ENCODE data around the gene SVEP1. TPM values are rescaled to one million over a fixed set of nuclear protein-coding genes. Genes with fewer than 3 reads are reported as not detected.

The SVEP1 gene
- total RNA-seq, 1 donor from 2014 or later = 0.10 TPM

- DNase-seq = no peak
- TF ChIP-seq, protein P1, sequence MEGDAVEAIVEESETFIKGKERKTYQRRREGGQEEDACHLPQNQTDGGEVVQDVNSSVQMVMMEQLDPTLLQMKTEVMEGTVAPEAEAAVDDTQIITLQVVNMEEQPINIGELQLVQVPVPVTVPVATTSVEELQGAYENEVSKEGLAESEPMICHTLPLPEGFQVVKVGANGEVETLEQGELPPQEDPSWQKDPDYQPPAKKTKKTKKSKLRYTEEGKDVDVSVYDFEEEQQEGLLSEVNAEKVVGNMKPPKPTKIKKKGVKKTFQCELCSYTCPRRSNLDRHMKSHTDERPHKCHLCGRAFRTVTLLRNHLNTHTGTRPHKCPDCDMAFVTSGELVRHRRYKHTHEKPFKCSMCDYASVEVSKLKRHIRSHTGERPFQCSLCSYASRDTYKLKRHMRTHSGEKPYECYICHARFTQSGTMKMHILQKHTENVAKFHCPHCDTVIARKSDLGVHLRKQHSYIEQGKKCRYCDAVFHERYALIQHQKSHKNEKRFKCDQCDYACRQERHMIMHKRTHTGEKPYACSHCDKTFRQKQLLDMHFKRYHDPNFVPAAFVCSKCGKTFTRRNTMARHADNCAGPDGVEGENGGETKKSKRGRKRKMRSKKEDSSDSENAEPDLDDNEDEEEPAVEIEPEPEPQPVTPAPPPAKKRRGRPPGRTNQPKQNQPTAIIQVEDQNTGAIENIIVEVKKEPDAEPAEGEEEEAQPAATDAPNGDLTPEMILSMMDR (IDR thresholded peaks at IDR 0.05; ENCODE audit: partially characterized antibody, unreplicated experiment) = peak; percentile 74
- H3K4me1 Mint-ChIP-seq (ENCODE audit: low read depth, unreplicated experiment) = no peaks in the 10 kb centered on the region
- no peaks in the 10 kb centered on the region for H3K27me3 Mint-ChIP-seq (ENCODE audit: unreplicated experiment)
- H3K9me3 Mint-ChIP-seq (ENCODE audit: unreplicated experiment) = no peaks in the 10 kb centered on the region
- H3K4me3 Mint-ChIP-seq (ENCODE audit: unreplicated experiment) = no peak overlapping the region
- no peak overlapping the region for H3K27ac Mint-ChIP-seq (ENCODE audit: unreplicated experiment)
- no peaks in the 10 kb centered on the region for H3K36me3 Mint-ChIP-seq (ENCODE audit: unreplicated experiment)
Observed at GRCh38 chr9:110452227-110452801, 127.2 kb downstream of the SVEP1 start.

DNA sequence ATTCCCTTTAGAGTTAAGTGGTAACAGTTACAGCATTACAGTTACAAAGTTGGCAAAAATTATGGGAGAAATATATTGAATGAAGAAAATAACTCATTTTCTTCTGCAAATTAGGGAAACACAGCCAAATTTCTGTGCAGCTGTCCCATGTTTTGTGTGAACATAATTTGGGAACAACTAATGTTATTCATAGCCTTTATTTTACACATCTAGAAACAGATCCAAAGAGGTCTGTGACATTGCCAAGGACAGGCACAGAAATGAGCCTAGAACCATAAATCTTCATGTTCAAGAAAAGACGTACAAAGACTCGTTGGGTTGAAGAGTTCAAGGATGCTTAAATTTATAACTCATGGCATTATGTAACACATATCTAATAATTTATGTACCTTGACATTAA is 127.8 kb downstream of the SVEP1 start:
- TF ChIP-seq, protein P1 (IDR thresholded peaks at IDR 0.05; ENCODE audit: partially characterized antibody, unreplicated experiment) = no peak
- Mint-ChIP-seq H3K9me3 (ENCODE audit: unreplicated experiment) (no peaks in the 10 kb centered on the region), H3K27ac (ENCODE audit: unreplicated experiment) (no peak overlapping the region), H3K4me1 (ENCODE audit: low read depth, unreplicated experiment) (no peaks in the 10 kb centered on the region), H3K36me3 (ENCODE audit: unreplicated experiment) (no peaks in the 10 kb centered on the region), H3K4me3 (ENCODE audit: unreplicated experiment) (no peak overlapping the region), H3K27me3 (ENCODE audit: unreplicated experiment) (no peaks in the 10 kb centered on the region)
- DNase-seq = no peak

DNA sequence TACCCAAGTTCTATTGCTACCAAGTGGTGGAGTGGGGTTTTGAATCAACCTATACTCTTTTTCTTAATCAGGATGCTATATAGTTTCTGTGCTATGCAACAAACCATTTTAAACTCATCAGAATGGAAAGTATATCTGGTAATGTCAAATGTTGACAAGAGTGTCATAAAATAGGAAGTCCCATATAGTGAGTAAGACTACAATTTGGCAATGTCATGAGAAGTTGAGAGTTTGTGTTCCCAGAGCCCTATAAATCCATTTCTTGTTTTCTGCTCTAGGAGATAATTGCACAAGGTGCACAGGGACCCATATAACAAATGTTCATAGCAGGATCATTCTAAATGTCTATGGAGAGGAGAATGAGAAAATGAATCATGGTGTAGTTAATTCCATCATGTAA is 132.1 kb downstream of the SVEP1 start:
- H3K36me3 Mint-ChIP-seq (ENCODE audit: unreplicated experiment) = no peaks in the 10 kb centered on the region
- DNase-seq = no peak
- H3K9me3 Mint-ChIP-seq (ENCODE audit: unreplicated experiment) = peaks cover 12% of the 10 kb centered on the region
- H3K4me3 Mint-ChIP-seq (ENCODE audit: unreplicated experiment) = no peak overlapping the region
- H3K27ac Mint-ChIP-seq (ENCODE audit: unreplicated experiment) = no peak overlapping the region
- peaks cover 15% of the 10 kb centered on the region for H3K4me1 Mint-ChIP-seq (ENCODE audit: low read depth, unreplicated experiment)
- peaks cover 5% of the 10 kb centered on the region for H3K27me3 Mint-ChIP-seq (ENCODE audit: unreplicated experiment)
- TF ChIP-seq, protein P1 (IDR thresholded peaks at IDR 0.05; ENCODE audit: partially characterized antibody, unreplicated experiment) = no peak

DNA sequence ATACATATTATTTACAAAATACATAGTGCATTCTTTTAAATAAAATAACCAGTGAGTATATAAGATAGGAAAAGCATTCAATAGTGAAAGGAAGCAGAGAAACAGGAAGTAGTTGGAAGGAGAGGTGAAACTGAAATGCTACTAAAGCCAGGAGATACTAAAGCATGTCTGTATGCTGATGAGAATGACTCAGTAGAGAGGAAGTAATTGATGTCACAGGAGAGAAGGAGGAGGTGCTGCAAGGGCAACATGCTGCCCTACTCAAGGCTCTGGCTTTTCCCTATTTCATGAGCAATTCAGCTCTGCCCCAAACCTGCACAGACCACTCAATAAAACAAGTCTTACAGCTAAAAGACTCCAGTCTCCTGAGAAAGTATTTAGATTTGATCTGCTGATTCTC is 133.4 kb downstream of the SVEP1 start:
- H3K27me3 Mint-ChIP-seq (ENCODE audit: unreplicated experiment) = peaks cover 5% of the 10 kb centered on the region
- H3K4me1 Mint-ChIP-seq (ENCODE audit: low read depth, unreplicated experiment) = peaks cover 24% of the 10 kb centered on the region
- H3K36me3 Mint-ChIP-seq (ENCODE audit: unreplicated experiment) = no peaks in the 10 kb centered on the region
- H3K9me3 Mint-ChIP-seq (ENCODE audit: unreplicated experiment) = peaks cover 12% of the 10 kb centered on the region
- no peak overlapping the region for H3K4me3 Mint-ChIP-seq (ENCODE audit: unreplicated experiment)
- TF ChIP-seq, protein P1 (IDR thresholded peaks at IDR 0.05; ENCODE audit: partially characterized antibody, unreplicated experiment) = no peak
- DNase-seq = no peak
- no peak overlapping the region for H3K27ac Mint-ChIP-seq (ENCODE audit: unreplicated experiment)

DNA sequence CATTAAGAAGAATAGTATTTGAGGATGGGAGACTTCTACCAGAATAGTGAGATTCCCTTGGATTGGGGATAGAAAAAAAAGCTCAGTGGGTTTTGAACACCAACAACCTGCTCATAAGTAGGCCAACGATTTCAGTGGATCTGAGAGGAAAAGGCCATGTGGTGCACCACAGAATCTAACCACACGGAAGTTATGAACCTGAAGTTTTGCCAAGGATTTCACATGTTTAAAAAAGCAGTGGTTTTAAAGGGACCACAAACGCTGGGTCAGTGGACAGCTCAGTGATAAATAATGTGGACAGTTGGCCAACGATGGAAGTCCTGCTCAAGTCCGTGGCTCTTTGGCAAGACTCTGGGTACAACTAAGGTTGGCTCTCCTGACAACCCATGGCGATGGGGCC is 134.6 kb downstream of the SVEP1 start:
- Mint-ChIP-seq H3K27ac (ENCODE audit: unreplicated experiment) (no peak overlapping the region), H3K9me3 (ENCODE audit: unreplicated experiment) (peaks cover 12% of the 10 kb centered on the region), H3K4me1 (ENCODE audit: low read depth, unreplicated experiment) (peaks cover 29% of the 10 kb centered on the region), H3K36me3 (ENCODE audit: unreplicated experiment) (no peaks in the 10 kb centered on the region), H3K27me3 (ENCODE audit: unreplicated experiment) (peaks cover 5% of the 10 kb centered on the region), H3K4me3 (ENCODE audit: unreplicated experiment) (no peak overlapping the region)
- TF ChIP-seq, protein P1 (IDR thresholded peaks at IDR 0.05; ENCODE audit: partially characterized antibody, unreplicated experiment) = no peak
- no peak for DNase-seq
